ENCODE results near the gene PCNX4.

DNA sequence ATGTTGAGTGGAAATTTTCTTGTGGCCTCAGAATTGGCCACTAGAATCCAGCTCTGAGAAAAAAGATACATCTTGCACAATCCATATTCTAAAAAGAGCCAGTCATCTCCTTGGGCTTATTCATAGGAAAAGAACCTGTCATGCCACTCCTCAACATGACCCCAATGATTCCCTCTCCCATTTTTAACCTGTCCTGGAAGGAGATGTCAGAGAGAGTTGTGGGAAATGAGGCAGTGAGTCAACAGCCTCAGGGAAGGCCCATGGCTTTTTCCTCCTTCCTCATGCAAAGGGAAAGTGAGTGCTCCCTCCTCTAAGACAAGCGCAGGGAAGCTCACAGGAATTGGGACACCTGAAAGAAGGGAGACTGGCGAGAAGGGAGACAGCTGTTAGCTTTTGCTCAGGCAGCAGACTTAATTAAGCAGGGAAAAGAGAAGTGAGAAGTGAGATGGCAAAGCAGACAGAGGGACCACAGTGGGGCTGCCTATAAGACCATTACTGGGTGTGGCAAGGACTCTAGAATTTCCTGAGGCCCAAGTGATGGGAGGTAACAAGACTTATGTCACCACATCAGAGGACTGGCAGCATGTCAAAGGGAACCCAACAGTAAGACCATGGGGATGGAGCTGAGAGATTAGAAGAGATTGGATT, 83.7 kb downstream of the PCNX4 start:
- TF ChIP-seq, protein P1, sequence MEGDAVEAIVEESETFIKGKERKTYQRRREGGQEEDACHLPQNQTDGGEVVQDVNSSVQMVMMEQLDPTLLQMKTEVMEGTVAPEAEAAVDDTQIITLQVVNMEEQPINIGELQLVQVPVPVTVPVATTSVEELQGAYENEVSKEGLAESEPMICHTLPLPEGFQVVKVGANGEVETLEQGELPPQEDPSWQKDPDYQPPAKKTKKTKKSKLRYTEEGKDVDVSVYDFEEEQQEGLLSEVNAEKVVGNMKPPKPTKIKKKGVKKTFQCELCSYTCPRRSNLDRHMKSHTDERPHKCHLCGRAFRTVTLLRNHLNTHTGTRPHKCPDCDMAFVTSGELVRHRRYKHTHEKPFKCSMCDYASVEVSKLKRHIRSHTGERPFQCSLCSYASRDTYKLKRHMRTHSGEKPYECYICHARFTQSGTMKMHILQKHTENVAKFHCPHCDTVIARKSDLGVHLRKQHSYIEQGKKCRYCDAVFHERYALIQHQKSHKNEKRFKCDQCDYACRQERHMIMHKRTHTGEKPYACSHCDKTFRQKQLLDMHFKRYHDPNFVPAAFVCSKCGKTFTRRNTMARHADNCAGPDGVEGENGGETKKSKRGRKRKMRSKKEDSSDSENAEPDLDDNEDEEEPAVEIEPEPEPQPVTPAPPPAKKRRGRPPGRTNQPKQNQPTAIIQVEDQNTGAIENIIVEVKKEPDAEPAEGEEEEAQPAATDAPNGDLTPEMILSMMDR (IDR thresholded peaks at IDR 0.05): no peak
- TF ChIP-seq POLR2A (IDR thresholded peaks at IDR 0.05): no peak
